H1 (cell line): Measurements from ENCODE around the gene UBN2. TPM values are rescaled to one million over a fixed set of nuclear protein-coding genes. Genes with fewer than 3 reads are reported as not detected.

Experiments
- CTCF ChIA-PET: fragments of 300-600 bp; sonication (Branson Sonifier 250); formaldehyde crosslinking; loops from one replicate; lab custom pipeline; 2021; ENCODE audit not compliant: partially characterized antibody; lab: Charles Lee
- POLR2A ChIA-PET: fragments of 300-600 bp; sonication (Branson Sonifier 250); formaldehyde crosslinking; loops from one replicate; lab custom pipeline; 2021; ENCODE audit warnings: inconsistent platforms; ENCODE audit not compliant: partially characterized antibody; lab: Charles Lee
- DNase-seq, 2 experiments: peaks; one replicate each; pipeline versions ENCODE4 v3.0.0 to v3.0.0-alpha.2; 2010 to 2022; ENCODE audit warnings: low spot score in 2 of 2, low read depth in 1 of 2, mixed read lengths in 1 of 2
- FAIRE-seq: peaks from 2 replicates; lab custom pipeline; 2011; peaks lifted over from hg19 to GRCh38; lab: Jason Lieb, UNC
- H2AFZ ChIP-seq: 2 replicates; pipeline ENCODE4 v1.8.1; 2012; ENCODE audit warnings: low read length, inconsistent platforms
- H2AK5ac ChIP-seq: 2 replicates; pipeline ENCODE4 v1.6.1; 2013; ENCODE audit warnings: low read depth, low read length
- H2BK120ac ChIP-seq: replicated peaks from 2 replicates; pipeline ENCODE3; 2013; ENCODE audit warnings: low read depth, low read length, inconsistent platforms
- H2BK12ac ChIP-seq: 2 replicates; pipeline ENCODE4 v1.6.1; 2013; ENCODE audit warnings: low read depth, low read length
- H2BK15ac ChIP-seq: 2 replicates; pipeline ENCODE4 v1.6.1; 2013; ENCODE audit warnings: low read length
- H2BK20ac ChIP-seq: 2 replicates; pipeline ENCODE4 v1.6.1; 2013; ENCODE audit warnings: low read length
- H2BK5ac ChIP-seq: 2 replicates; pipeline ENCODE4 v1.6.1; 2013; ENCODE audit warnings: low read depth, low read length
- H3K14ac ChIP-seq: 2 replicates; pipeline ENCODE4 v1.6.1; 2013; ENCODE audit warnings: inconsistent platforms; ENCODE audit not compliant: insufficient read length
- H3K18ac ChIP-seq: 2 replicates; pipeline ENCODE4 v1.6.1; 2013; ENCODE audit warnings: low read length; ENCODE audit errors: extremely low read depth
- H3K23ac ChIP-seq: 2 replicates; pipeline ENCODE4 v1.6.1; 2013; ENCODE audit warnings: inconsistent platforms; ENCODE audit not compliant: insufficient read length
- H3K23me2 ChIP-seq: 2 replicates; pipeline ENCODE4 v1.6.1; 2013; ENCODE audit warnings: low read depth, low read length
- H3K27ac ChIP-seq: 2 replicates; pipeline ENCODE4 v1.6.1; 2011; ENCODE audit warnings: low read depth, low read length, inconsistent platforms
- H3K27me3 ChIP-seq, 4 experiments: replicated peaks in 1 of 4; 1 replicate in 1 of 4; 2 replicates in 3 of 4; pipeline versions ENCODE4 v1.6.1 to v1.8.1; 2011 to 2013; ENCODE audit warnings: low read length in 3 of 4, mild to moderate bottlenecking in 3 of 4, inconsistent platforms in 2 of 4, mixed read lengths in 2 of 4, moderate library complexity in 1 of 4; ENCODE audit not compliant: control insufficient read depth in 3 of 4, insufficient read depth in 3 of 4; ENCODE audit errors: extremely low read depth in 1 of 4
- H3K36me3 ChIP-seq, 4 experiments: 2 replicates each; pipeline versions ENCODE4 v1.6.1 to v1.8.1; 2011 to 2013; ENCODE audit warnings: mild to moderate bottlenecking in 4 of 4, low read length in 3 of 4, moderate library complexity in 2 of 4, control low read depth in 1 of 4, inconsistent platforms in 1 of 4; ENCODE audit not compliant: insufficient read depth in 4 of 4, control insufficient read depth in 2 of 4
- H3K4ac ChIP-seq: replicated peaks from 2 replicates; pipeline ENCODE3; 2013; ENCODE audit warnings: low read length, low read depth, mixed read lengths, inconsistent platforms; ENCODE audit not compliant: insufficient read length
- H3K4me1 ChIP-seq, 4 experiments: replicated peaks in 1 of 4; 1 replicate in 1 of 4; 2 replicates in 3 of 4; pipeline versions ENCODE4 v1.6.1 to v1.8.1; 2011 to 2013; ENCODE audit warnings: low read length in 3 of 4, inconsistent platforms in 2 of 4, mixed read lengths in 1 of 4; ENCODE audit not compliant: insufficient read depth in 4 of 4, control insufficient read depth in 3 of 4
- H3K4me2 ChIP-seq, 2 experiments: 2 replicates each; pipeline versions ENCODE4 v1.6.1 to v1.8.1; 2011 to 2013; ENCODE audit warnings: low read depth in 2 of 2, low read length in 2 of 2, control low read depth in 1 of 2, inconsistent platforms in 1 of 2, mild to moderate bottlenecking in 1 of 2; ENCODE audit not compliant: insufficient read depth in 1 of 2
- H3K4me3 ChIP-seq, 4 experiments: fragments of 200-600, 300-600 bp in 1 of 4; sonication (generic), shearing (Covaris generic), sonication (Bioruptor Twin) in 1 of 4; 2 replicates each; pipeline versions ENCODE4 v1.5.1 to v1.8.1; 2011 to 2016; ENCODE audit warnings: low read length in 4 of 4, low read depth in 3 of 4, control low read depth in 2 of 4, inconsistent platforms in 2 of 4, mild to moderate bottlenecking in 2 of 4, mixed read lengths in 1 of 4, moderate library complexity in 1 of 4; ENCODE audit not compliant: insufficient read depth in 2 of 4; ENCODE audit errors: extremely low read depth in 1 of 4
- H3K56ac ChIP-seq: replicated peaks from 2 replicates; pipeline ENCODE3; 2013; ENCODE audit warnings: low read depth, mild to moderate bottlenecking, mixed read lengths, low read length, inconsistent platforms; ENCODE audit not compliant: insufficient read length
- H3K79me1 ChIP-seq: 2 replicates; pipeline ENCODE4 v1.6.1; 2013; ENCODE audit warnings: low read depth, low read length, control low read depth
- H3K79me2 ChIP-seq, 2 experiments: 2 replicates each; pipeline versions ENCODE4 v1.6.1 to v1.8.1; 2012 to 2013; ENCODE audit warnings: low read length in 2 of 2, mild to moderate bottlenecking in 2 of 2, inconsistent platforms in 1 of 2; ENCODE audit not compliant: insufficient read depth in 2 of 2, control insufficient read depth in 1 of 2
- H3K9ac ChIP-seq, 4 experiments: replicated peaks in 1 of 4; 1 replicate in 1 of 4; 2 replicates in 3 of 4; pipeline versions ENCODE4 v1.6.1 to v1.8.1; 2011 to 2013; ENCODE audit warnings: low read depth in 3 of 4, low read length in 3 of 4, control low read depth in 2 of 4, mild to moderate bottlenecking in 2 of 4, moderate library complexity in 2 of 4, inconsistent platforms in 1 of 4; ENCODE audit errors: extremely low read depth in 1 of 4
- H3K9me3 ChIP-seq, 2 experiments: 2 replicates each; pipeline versions ENCODE4 v1.6.1 to v1.8.1; 2012 to 2013; ENCODE audit warnings: mild to moderate bottlenecking in 2 of 2, moderate library complexity in 2 of 2, control low read depth in 1 of 2, inconsistent platforms in 1 of 2, low read depth in 1 of 2, low read length in 1 of 2, mixed read lengths in 1 of 2; ENCODE audit not compliant: insufficient read depth in 2 of 2
- H4K20me1 ChIP-seq, 2 experiments: replicated peaks in 1 of 2; 2 replicates each; pipeline versions ENCODE3 to v1.8.1; 2011 to 2013; ENCODE audit warnings: inconsistent platforms in 2 of 2, low read length in 2 of 2, mild to moderate bottlenecking in 1 of 2; ENCODE audit not compliant: insufficient read depth in 2 of 2, control insufficient read depth in 1 of 2
- H4K5ac ChIP-seq: 2 replicates; pipeline ENCODE4 v1.6.1; 2013; ENCODE audit warnings: low read length, low read depth, mixed read lengths, inconsistent platforms; ENCODE audit not compliant: insufficient read length
- H4K8ac ChIP-seq: 2 replicates; pipeline ENCODE4 v1.8.0; 2013; ENCODE audit warnings: mild to moderate bottlenecking, moderate library complexity, low read length, inconsistent platforms; ENCODE audit not compliant: insufficient read depth; ENCODE audit errors: extremely low read depth
- H4K91ac ChIP-seq: replicated peaks from 2 replicates; pipeline ENCODE3; 2013; ENCODE audit warnings: low read length, mixed read lengths, inconsistent platforms; ENCODE audit not compliant: insufficient read length
- ATF3 ChIP-seq: IDR thresholded peaks from 2 replicates; pipeline ENCODE4 v1.6.1; 2011; ENCODE audit warnings: low read depth, mild to moderate bottlenecking, low read length; ENCODE audit not compliant: insufficient read depth
- CBX8 ChIP-seq: fragments of 300-800, 300-1000 bp; sonication (generic); IDR thresholded peaks from 2 replicates; pipeline ENCODE4 v1.7.1; 2016; ENCODE audit warnings: low read depth, low read length, borderline replicate concordance
- HDAC2 ChIP-seq, 2 experiments: fragments of 300-600 bp in 1 of 2; sonication (generic) in 1 of 2; IDR thresholded peaks; 2 replicates each; pipeline ENCODE4 v1.6.1; 2011 to 2012; ENCODE audit warnings: low read depth in 2 of 2, low read length in 2 of 2, mild to moderate bottlenecking in 2 of 2, moderate library complexity in 2 of 2, borderline replicate concordance in 1 of 2, inconsistent platforms in 1 of 2
- JUN ChIP-seq: IDR thresholded peaks from 2 replicates; pipeline ENCODE4 v1.6.1; 2011; ENCODE audit warnings: low read depth, mild to moderate bottlenecking, improper control_type of control experiment, low read length
- KDM4A ChIP-seq: IDR thresholded peaks from one replicate; pipeline ENCODE4 v1.7.1; 2012; ENCODE audit warnings: low read depth, mild to moderate bottlenecking, moderate library complexity, low read length, inconsistent platforms; ENCODE audit not compliant: severe bottlenecking
- POLR2A ChIP-seq, 2 experiments: IDR thresholded peaks; 1 replicate in 1 of 2; 2 replicates in 1 of 2; pipeline ENCODE4 v1.6.1; 2011; ENCODE audit warnings: low read depth in 2 of 2, low read length in 2 of 2, mild to moderate bottlenecking in 2 of 2; ENCODE audit errors: control extremely low read depth in 1 of 2
- SUZ12 ChIP-seq: fragments of 200-600 bp; sonication (generic); IDR thresholded peaks from 2 replicates; pipeline ENCODE4 v1.6.1; 2012; ENCODE audit warnings: mild to moderate bottlenecking, inconsistent platforms, low read length, moderate library complexity, mixed read lengths
- TEAD4 ChIP-seq: IDR thresholded peaks from 2 replicates; pipeline ENCODE4 v1.6.1; 2012; ENCODE audit warnings: low read depth, low read length, inconsistent platforms, mixed read lengths
- WGBS, 2 experiments: shearing (Covaris generic) in 1 of 2; methylation state at CpG; one replicate each; pipeline versions ENCODE4 v1.1.6 to v1.1.7; 2013 to 2015; ENCODE audit warnings: low lambda C conversion rate in 2 of 2, mixed read lengths in 2 of 2, inconsistent platforms in 1 of 2, low coverage in 1 of 2, missing lambda C conversion rate in 1 of 2; ENCODE audit not compliant: insufficient replicate concordance in 2 of 2, insufficient coverage in 1 of 2, insufficient read length in 1 of 2; ENCODE audit errors: extremely low coverage in 1 of 2, missing lambda C conversion rate in 1 of 2; 5-methylcytosine and 5-hydroxymethylcytosine counted together
- polyA plus RNA-seq, 7 experiments: library from polyadenylated mRNA; depleted of rRNA in 3 of 7; stranded (reverse) in 5 of 7; unstranded in 2 of 7; fragments of >200 nt in 5 of 7; fragments of 200-250 nt in 2 of 7; gene quantifications; 1 replicate in 5 of 7; 2 replicates in 1 of 7; 4 replicates in 1 of 7; pipeline versions ENCODE4 v1.2.1 to v1.2.3, GENCODE V29; 2011 to 2013; ENCODE audit warnings: missing spikeins in 2 of 7, mixed read lengths in 2 of 7
- total RNA-seq: library from RNA; stranded (reverse); fragmentation: NEBNext Ultra II Directional; extraction: Animal tissue kit (Norgen Biotek cat#: 25700); gene quantifications from 2 replicates; pipeline ENCODE4 v1.2.1, GENCODE V29; 2021

UBN2 gene
- total and polyA plus RNA-seq, 2 of the 8 experiments (the other 6 are each of a cell fraction or from before 2014, with no cell fraction given): 4.1 to 39.6 TPM

DNA sequence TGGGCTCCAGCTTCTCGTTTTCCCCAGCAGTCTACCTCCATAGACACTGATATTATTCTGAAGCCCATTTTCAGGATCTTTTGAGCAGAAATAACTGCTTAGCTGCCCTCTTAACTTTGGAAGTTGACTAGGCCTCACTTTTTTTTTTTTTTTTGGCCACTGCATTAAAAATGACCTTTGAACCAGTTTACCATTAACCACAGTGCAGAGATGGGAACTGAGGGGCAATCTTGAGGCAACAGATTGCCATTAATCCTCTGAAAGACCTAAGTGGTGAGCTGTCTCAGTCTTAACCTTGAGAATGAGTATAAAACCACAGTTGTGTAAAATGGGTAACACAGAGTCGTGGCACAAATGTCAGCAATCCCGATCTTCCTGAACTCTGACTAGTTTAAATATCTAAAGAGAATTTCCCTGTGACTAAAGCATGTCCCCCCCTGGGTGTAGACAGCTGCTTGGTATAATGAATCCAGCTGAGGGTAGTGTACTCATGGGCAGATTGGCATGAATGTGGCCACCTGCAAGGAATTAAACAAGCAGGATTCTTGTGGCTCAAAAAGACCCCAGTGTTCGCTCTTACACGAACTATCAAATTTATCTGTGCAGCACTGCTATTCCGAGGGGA is 64.0 kb downstream of the UBN2 start:
- no peak overlapping the region for H3K23ac ChIP-seq
- H3K9ac ChIP-seq: no peak overlapping the region
- H3K9me3 ChIP-seq: no peaks in the 10 kb centered on the region
- no peaks in the 10 kb centered on the region for H3K4me1 ChIP-seq
- H3K18ac ChIP-seq: no peak overlapping the region
- no peak overlapping the region for H2BK20ac ChIP-seq
- no peak for DNase-seq
- no peak for FAIRE-seq
- H2AFZ ChIP-seq: no peak overlapping the region
- CTCF ChIA-PET: interaction anchor here (0.6 to 1.8 kb wide), 2 partner anchors 26 to 769 kb away, joined by 4 to 5 read pairs; no protein-coding TSS in a partner anchor
- H3K56ac ChIP-seq: no peak overlapping the region
- H2BK120ac ChIP-seq: no peak overlapping the region
- H2BK12ac ChIP-seq: no peak overlapping the region
- no peak overlapping the region for H4K8ac ChIP-seq
- H3K79me2 ChIP-seq: no peaks in the 10 kb centered on the region
- no peak overlapping the region for H3K4me3 ChIP-seq
- no peak overlapping the region for H3K14ac ChIP-seq
- no peaks in the 10 kb centered on the region for H4K20me1 ChIP-seq
- TF ChIP-seq KDM4A (no peak), JUN (no peak), CBX8 (no peak), TEAD4 (no peak), SUZ12 (no peak), ATF3 (no peak), HDAC2 (IDR thresholded peaks at IDR 0.05; ENCODE audit: borderline replicate concordance in 1 of 2, low read depth in 2 of 2, low read length in 2 of 2) (no peak), POLR2A (IDR thresholded peaks at IDR 0.05; ENCODE audit: control extremely low read depth in 1 of 2, low read depth in 2 of 2, low read length in 2 of 2) (no peak)
- no peak overlapping the region for H3K4me2 ChIP-seq
- POLR2A ChIA-PET: interaction anchor here (0.9 to 1.1 kb wide), 2 partner anchors 18 to 34 kb away, joined by 3 to 4 read pairs; no protein-coding TSS in a partner anchor
- no peak overlapping the region for H2BK5ac ChIP-seq
- no peaks in the 10 kb centered on the region for H3K27me3 ChIP-seq
- no peak overlapping the region for H3K27ac ChIP-seq
- H4K91ac ChIP-seq: no peak overlapping the region
- H2BK15ac ChIP-seq: no peak overlapping the region
- no peak overlapping the region for H4K5ac ChIP-seq
- no peak overlapping the region for H3K4ac ChIP-seq
- no peaks in the 10 kb centered on the region for H3K23me2 ChIP-seq
- H2AK5ac ChIP-seq: no peak overlapping the region
- no peaks in the 10 kb centered on the region for H3K79me1 ChIP-seq
- H3K36me3 ChIP-seq: peaks cover 0 to 5% (median 2%) of the 10 kb centered on the region in 4 experiments; a peak in 3 of 8 replicates
- 93% methylated on average over 6 of the region's 6 CpGs; no CpG with 5 or more reads in 1 of the 2 experiments for WGBS, 2 experiments
